Coronary artery (tissue), 2 donors: ENCODE results near the gene CPNE6.
"Not testable (repeated sequence)": the region's sequence is repeated elsewhere in the genome, so short reads cannot be mapped to it uniquely, and the experiment has no call there.

Source experiments
- DNase-seq: peaks from one replicate; pipeline ENCODE4 v3.0.0-alpha.2; 2017; ENCODE audit warnings: low spot score
- H3K27ac ChIP-seq, 2 donors: fragments of 200-600 bp; sonication (generic); one replicate each; pipeline ENCODE4 v1.5.1; 2016 to 2019
- H3K4me3 ChIP-seq: fragments of 200-600 bp; sonication (generic); 2 replicates; pipeline ENCODE4 v1.5.1; 2016; ENCODE audit warnings: mild to moderate bottlenecking, moderate library complexity
- CTCF ChIP-seq: fragments of 200-600 bp; sonication (generic); IDR thresholded peaks from one replicate; pipeline ENCODE4 v1.5.1; 2019; ENCODE audit warnings: antibody characterized with exemption

Gene CPNE6

GRCh38 chr14:24103451-24103850 is 32.1 kb downstream of the CPNE6 start:
- Histone ChIP-seq H3K27ac (no peak overlapping the region), H3K4me3 (no peak overlapping the region)
- DNase-seq: no peak
- TF ChIP-seq CTCF: no peak

GRCh38 chr14:24105609-24106239 is 34.4 kb downstream of the CPNE6 start:
- DNase-seq, H3K4me3 ChIP-seq, H3K27ac ChIP-seq: not testable (repeated sequence)

GRCh38 chr14:24106672-24107271 is 35.4 kb downstream of the CPNE6 start:
- no peak overlapping the region for H3K27ac ChIP-seq
- DNase-seq: no peak
- H3K4me3 ChIP-seq: no peak overlapping the region
- no peak for TF ChIP-seq CTCF

GRCh38 chr14:24108336-24108874 is 37.0 kb downstream of the CPNE6 start:
- DNase-seq: no peak
- peak overlapping the region in 1 of 2 donors; percentile 30 for H3K27ac ChIP-seq
- H3K4me3 ChIP-seq: no peak overlapping the region
- TF ChIP-seq CTCF: no peak

GRCh38 chr14:24110060-24110459 is 38.7 kb downstream of the CPNE6 start:
- Histone ChIP-seq H3K4me3 (no peak overlapping the region), H3K27ac (no peak overlapping the region)
- no peak for DNase-seq
- no peak for TF ChIP-seq CTCF

GRCh38 chr14:24110523-24110922 is 39.2 kb downstream of the CPNE6 start:
- no peak for DNase-seq
- Histone ChIP-seq H3K27ac (no peak overlapping the region), H3K4me3 (no peak overlapping the region)
- no peak for TF ChIP-seq CTCF

- DNase-seq: no peak
- peak overlapping the region; percentile 82 for H3K4me3 ChIP-seq
- H3K27ac ChIP-seq: peak overlapping the region; percentile 96 to 98
- TF ChIP-seq CTCF: no peak
Measured at GRCh38 chr14:24113379-24113800, 42.0 kb downstream of the CPNE6 start.
